Nephron (organoid): Measurements from ENCODE around the gene GPC5.
"Not testable (repeated sequence)": the region's sequence is repeated elsewhere in the genome, so short reads cannot be mapped to it uniquely, and the experiment has no call there.

Experiments used
- H3K27ac Mint-ChIP-seq, 3 experiments: 2 replicates each; pipeline ENCODE4 v1.8.0; 2020; ENCODE audit warnings: mixed read lengths in 3 of 3, mild to moderate bottlenecking in 2 of 3, moderate library complexity in 1 of 3
- H3K27me3 Mint-ChIP-seq: 2 replicates; pipeline ENCODE4 v1.8.0; 2021; ENCODE audit warnings: low read depth, mild to moderate bottlenecking, moderate library complexity, mixed read lengths
- H3K36me3 Mint-ChIP-seq: 2 replicates; pipeline ENCODE4 v1.8.0; 2020; ENCODE audit warnings: low read depth, mixed read lengths
- H3K4me1 Mint-ChIP-seq: 2 replicates; pipeline ENCODE4 v1.8.0; 2020; ENCODE audit warnings: mixed read lengths
- H3K4me3 Mint-ChIP-seq, 3 experiments: 2 replicates each; pipeline ENCODE4 v1.8.0; 2020; ENCODE audit warnings: mild to moderate bottlenecking in 3 of 3, mixed read lengths in 3 of 3, moderate library complexity in 2 of 3
- H3K9me3 Mint-ChIP-seq: 2 replicates; pipeline ENCODE4 v1.8.0; 2020; ENCODE audit warnings: mixed read lengths
- CTCF ChIP-seq, 3 experiments: fragments of 200-600 bp; sonication (generic); IDR thresholded peaks; one replicate each; pipeline ENCODE4 v1.5.0; 2021; ENCODE audit warnings: antibody characterized with exemption in 3 of 3; ENCODE audit not compliant: unreplicated experiment in 3 of 3

GPC5 gene

GRCh38 chr13:92270990-92271389 is 872.6 kb downstream of the GPC5 start:
- TF ChIP-seq CTCF (IDR thresholded peaks at IDR 0.05; ENCODE audit: unreplicated experiment in 3 of 3): no peak
- Mint-ChIP-seq H3K27ac (peak overlapping the region in 1 of 3 experiments; percentile 10), H3K27me3 (no peaks in the 10 kb centered on the region), H3K9me3 (no peaks in the 10 kb centered on the region), H3K36me3 (no peaks in the 10 kb centered on the region), H3K4me1 (no peaks in the 10 kb centered on the region), H3K4me3 (no peak overlapping the region)

- Mint-ChIP-seq H3K27ac (no peak overlapping the region), H3K4me3 (no peak overlapping the region), H3K9me3 (no peaks in the 10 kb centered on the region), H3K4me1 (no peaks in the 10 kb centered on the region), H3K36me3 (no peaks in the 10 kb centered on the region), H3K27me3 (no peaks in the 10 kb centered on the region)
- TF ChIP-seq CTCF (IDR thresholded peaks at IDR 0.05; ENCODE audit: unreplicated experiment in 3 of 3): no peak
These were observed 873.8 kb downstream of the GPC5 start for GRCh38 chr13:92272177-92272576.

GRCh38 chr13:92280986-92281385 is 882.6 kb downstream of the GPC5 start:
- not testable (repeated sequence) for H3K36me3 Mint-ChIP-seq, H3K4me1 Mint-ChIP-seq, H3K4me3 Mint-ChIP-seq, H3K27ac Mint-ChIP-seq, H3K27me3 Mint-ChIP-seq
- H3K9me3 Mint-ChIP-seq: peaks cover 12% of the 10 kb centered on the region

DNA sequence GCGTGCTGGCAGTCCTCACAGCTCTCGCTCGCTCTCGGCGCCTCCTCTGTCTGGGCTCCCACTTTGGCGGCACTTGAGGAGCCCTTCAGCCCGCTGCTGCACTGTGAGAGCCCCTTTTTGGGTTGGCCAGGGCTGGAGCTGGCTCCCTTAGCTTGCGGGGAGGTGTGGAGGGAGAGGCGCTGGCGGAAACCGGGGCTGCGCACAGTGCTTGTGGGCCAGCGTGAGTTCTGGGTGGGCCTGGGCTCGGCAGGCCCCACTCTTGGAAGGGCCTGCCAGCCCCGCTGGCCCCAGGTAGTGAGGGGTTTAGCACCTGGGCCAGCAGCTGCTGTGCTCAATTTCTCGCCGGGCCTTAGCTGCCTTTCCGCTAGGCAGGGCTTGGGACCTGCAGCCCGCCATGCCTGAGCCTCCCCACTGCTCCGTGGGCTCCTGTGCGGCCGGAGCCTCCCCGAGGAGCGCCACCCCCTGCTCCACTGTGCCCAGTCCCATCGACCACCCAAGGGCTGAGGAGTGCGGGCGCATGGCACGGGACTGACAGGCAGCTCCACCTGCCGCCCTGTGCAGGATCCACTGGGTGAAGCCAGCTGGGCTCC is 892.4 kb downstream of the GPC5 start:
- H3K27me3 Mint-ChIP-seq, H3K36me3 Mint-ChIP-seq, H3K4me1 Mint-ChIP-seq, H3K27ac Mint-ChIP-seq, H3K4me3 Mint-ChIP-seq: not testable (repeated sequence)
- peaks cover 41% of the 10 kb centered on the region for H3K9me3 Mint-ChIP-seq

GRCh38 chr13:92294533-92294932 is 896.1 kb downstream of the GPC5 start:
- H3K36me3 Mint-ChIP-seq, H3K4me3 Mint-ChIP-seq, H3K27me3 Mint-ChIP-seq, H3K4me1 Mint-ChIP-seq, H3K27ac Mint-ChIP-seq: not testable (repeated sequence)
- H3K9me3 Mint-ChIP-seq: peaks cover 29% of the 10 kb centered on the region

DNA sequence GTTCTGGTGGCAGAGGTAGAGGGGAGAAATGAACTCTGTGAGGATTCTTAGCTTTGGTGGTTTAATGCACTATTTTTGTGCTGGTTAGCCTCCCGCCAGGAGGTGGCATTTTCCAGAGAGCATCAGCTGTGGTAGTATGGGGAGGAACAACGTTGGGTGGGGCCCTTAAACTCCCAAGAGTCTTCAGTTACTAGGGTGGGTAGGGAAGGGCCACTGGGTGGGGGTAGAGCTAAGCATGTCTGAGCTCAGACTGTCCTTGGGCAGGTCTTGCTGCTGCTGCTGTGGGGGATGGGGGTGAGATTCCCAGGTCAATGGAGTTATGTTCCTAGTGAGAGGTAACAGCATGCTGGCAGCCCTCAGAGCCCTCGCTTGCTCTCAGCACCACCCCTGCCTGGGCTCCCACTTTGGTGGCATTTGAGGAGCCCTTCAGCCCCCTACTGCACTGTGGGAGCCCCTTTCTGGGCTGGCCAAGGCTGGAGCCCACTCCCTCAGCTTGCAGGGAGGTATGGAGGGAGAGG is 897.8 kb downstream of the GPC5 start:
- not testable (repeated sequence) for H3K27ac Mint-ChIP-seq, H3K27me3 Mint-ChIP-seq, H3K4me3 Mint-ChIP-seq, H3K4me1 Mint-ChIP-seq, H3K36me3 Mint-ChIP-seq
- peaks cover 25% of the 10 kb centered on the region for H3K9me3 Mint-ChIP-seq

GRCh38 chr13:92297971-92298942 is 899.8 kb downstream of the GPC5 start:
- Mint-ChIP-seq H3K36me3 (no peaks in the 10 kb centered on the region), H3K27ac (no peak overlapping the region), H3K4me3 (no peak overlapping the region), H3K27me3 (peaks cover under 1% of the 10 kb centered on the region), H3K9me3 (peaks cover 16% of the 10 kb centered on the region), H3K4me1 (no peaks in the 10 kb centered on the region)
- TF ChIP-seq CTCF (IDR thresholded peaks at IDR 0.05; ENCODE audit: unreplicated experiment in 3 of 3): no peak

DNA sequence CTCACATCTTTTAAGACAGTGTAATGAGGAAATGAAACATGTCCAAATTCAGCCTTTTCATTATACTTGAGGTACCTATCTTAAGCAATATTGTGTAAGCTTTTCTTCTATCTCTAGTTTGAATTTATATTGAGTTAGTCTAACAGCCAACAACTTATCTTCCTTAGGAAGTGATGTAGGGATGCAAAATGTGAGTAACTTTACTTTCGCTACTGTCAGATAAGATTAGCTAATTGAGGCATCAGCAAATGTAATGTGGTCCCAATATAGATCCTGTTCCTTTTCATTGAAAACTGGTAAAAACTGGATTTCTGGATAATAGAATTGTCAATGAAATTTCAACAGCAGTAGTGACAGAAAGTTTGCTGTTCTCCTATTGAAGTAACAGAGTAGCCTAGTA is 902.2 kb downstream of the GPC5 start:
- Mint-ChIP-seq H3K27ac (no peak overlapping the region), H3K27me3 (peaks cover 4% of the 10 kb centered on the region), H3K36me3 (no peaks in the 10 kb centered on the region), H3K9me3 (peaks cover 4% of the 10 kb centered on the region), H3K4me3 (no peak overlapping the region), H3K4me1 (no peaks in the 10 kb centered on the region)
- TF ChIP-seq CTCF (IDR thresholded peaks at IDR 0.05; ENCODE audit: unreplicated experiment in 3 of 3): no peak
